Suppressor macrophage treated with lipopolysaccharide for 4 hours (primary cell): ENCODE measurements around the gene ALG1.
"Not testable (repeated sequence)": the region's sequence is repeated elsewhere in the genome, so short reads cannot be mapped to it uniquely, and the experiment has no call there.

Experiments used
- DNase-seq: peaks from one replicate; pipeline ENCODE4 v3.0.0-alpha.2; 2020

The ALG1 gene

DNA sequence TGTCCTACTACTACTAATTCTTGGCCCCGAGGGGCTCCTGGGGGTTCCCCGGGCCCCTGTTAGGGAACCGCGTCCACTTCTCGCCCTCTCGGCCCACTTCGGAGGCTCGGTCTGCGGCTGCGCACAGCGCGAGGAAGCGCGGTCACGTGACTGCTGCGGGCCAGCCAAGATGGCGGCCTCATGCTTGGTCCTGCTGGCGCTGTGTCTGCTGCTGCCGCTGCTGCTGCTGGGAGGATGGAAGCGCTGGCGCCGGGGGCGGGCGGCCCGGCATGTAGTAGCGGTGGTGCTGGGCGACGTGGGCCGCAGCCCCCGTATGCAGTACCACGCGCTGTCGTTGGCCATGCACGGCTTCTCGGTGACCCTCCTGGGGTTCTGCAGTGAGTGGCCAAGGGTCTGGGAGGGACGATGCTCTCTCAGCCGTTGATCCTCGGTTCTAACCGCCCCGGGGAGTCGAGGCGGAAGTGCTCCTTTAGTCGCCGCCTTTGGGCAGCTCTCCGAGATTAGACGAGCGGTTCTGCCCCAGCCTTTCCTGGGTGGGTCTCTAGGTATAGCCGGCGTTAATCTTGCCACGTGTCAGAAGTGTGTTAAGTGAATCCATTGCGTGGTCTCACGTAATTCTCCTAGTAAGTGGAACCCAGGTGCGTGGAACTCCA lies at the start of gene ALG1:
Gene ALG1, plus strand, starts transcription at position 163 of the 653 bp plus-strand sequence. Its CDS starts 7 bp downstream, at position 170.
- DNase-seq, result peak; percentile 93

DNA sequence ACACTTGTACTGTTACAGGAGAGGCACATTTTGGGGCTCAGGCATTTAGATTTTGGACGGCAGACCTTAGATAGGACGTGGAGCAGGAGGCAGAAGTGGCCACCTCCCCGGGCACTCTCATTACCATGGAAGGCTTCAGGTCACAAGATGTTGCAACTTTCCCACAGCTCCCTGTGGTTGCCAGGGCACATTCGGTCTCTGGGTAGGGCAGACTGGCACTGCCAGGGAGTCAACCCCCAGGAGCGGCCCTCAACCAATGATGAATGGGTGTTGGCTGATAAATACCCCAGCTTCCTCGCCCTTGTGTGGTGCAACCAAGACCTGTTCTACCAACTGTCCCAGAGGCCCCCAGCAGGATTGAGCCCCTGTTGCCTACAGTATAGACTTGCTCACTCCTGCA lies 49.1 kb upstream of the ALG1 start:
- DNase-seq, result no peak

DNA sequence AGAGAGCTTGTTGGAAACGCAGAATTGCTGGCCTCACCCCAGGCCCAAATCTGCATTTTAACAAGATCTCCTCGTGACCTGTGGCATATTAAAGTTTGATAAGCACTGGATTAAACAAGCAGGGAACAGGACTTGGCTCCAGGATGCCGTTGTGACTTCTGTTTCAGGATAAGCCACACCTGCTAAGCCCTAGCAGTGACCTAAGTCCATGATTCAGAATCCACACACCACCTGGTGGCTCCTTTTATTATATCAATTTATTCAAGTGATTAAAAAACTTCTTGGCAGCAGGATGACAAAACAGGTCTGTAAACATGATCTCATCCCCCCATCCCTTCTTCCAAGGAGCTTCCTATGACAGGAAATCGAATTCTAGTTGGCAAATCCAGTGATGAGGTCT lies 47.0 kb upstream of the ALG1 start:
- no peak for DNase-seq

GRCh38 chr16:5025171-5025632 lies 46.4 kb upstream of the ALG1 start:
- no peak for DNase-seq

- DNase-seq, result no peak
Observed at GRCh38 chr16:5026664-5027063, 45.0 kb upstream of the ALG1 start.

DNA sequence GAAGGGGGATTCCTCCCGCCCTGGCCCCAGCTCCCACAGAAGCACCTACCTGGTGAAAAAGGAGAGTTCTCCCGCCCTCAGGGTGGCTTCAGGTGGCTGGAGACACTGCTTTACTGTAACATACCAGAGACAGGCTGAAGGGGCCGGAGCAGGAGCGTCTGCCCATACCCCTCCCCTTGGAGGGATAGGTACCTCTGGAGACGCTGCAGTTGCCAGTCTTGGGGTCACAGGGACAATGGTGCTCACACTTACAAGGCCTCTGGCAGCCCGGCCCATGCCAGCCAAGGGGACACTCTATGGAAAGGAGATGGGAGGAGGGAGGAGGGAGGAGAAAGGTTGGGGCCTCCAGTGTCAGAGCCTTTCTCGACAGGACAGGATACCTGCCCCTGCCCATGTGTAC lies 44.6 kb upstream of the ALG1 start:
- DNase-seq, result no peak

DNA sequence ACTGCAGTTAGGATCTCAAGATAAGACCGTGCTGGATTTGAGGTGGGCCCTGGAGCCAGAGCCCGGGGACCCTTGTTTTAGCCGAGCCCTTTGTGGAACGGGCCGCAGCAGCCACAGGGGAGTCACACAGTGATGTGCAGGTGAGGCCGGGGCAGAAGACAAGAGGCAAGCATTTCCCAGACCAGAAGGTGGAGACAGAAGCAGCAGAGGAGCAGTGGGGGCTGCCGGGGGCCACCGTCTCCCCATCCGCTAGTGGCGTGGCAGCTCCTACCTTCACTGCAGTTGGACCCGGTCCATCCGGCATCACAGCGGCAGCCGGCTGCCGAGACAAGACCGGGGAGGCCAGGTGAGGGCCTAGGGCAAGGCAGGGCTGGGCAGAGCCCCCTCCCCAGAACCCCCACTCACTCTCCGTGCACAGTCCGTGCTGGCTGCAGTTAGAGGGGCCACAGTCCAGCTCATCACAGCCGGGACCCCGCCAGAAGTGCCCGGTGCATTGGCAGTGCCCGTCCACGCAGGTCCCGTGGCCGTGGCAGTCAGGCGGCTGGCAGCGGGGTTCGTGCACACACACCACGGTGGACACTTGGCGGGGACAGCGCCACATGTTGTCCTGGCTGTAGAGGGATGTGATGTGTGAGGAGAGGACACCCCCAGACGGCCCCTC lies 43.9 kb upstream of the ALG1 start:
- no peak for DNase-seq

- no peak for DNase-seq
Observed at GRCh38 chr16:5028950-5029475, 42.6 kb upstream of the ALG1 start.

DNA sequence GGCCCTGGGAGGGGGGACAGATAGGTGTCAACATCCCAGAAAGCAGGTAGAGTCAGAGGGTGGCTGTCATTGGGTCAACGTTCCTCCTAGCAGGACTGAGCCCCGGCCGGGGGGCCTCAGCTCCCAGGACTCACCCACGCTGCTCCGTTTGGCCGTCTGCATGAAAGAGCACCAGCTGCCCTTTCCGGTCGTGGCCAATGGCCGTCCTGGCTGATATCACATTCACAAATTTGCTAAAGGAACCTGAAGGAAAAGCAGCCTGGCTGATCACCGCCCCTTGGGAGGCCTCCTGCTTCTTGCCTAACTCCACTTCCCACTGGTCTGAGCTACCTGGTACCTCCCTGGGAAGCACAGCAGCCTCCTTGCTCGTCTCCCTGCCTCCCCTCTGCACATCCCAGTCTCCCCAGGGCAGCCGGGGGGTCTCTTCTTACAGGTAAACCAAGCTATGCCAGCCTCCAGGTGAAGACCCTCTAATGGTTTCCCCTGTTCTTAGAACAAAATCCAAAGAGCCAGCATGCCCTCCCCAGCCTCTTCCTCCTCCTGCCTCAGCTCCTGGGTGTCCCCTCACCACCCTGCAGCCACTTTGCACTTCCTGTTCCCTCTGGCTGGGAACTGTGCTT lies 41.3 kb upstream of the ALG1 start:
- DNase-seq, result no peak

GRCh38 chr16:5031601-5032000 lies 40.0 kb upstream of the ALG1 start:
- no peak for DNase-seq

DNA sequence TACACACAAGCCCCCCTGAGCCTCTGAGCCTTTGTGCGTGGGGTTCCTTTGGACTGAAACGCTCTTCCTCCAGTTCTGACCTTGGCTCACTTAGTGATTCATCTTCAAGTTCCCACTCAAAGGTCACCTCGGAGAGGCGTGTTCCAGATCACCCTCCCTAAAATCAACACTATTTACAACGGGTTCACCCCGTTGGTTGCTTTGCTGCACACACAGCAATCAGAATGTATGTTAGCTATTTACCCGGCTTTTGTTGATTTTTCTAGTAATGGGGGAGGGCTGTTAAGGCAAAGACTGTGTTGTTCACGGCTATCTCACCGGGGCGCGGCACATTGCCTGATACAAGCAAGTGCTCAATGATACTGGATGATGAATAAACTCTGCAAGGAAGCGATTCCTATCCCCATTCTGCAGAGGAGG lies 38.9 kb upstream of the ALG1 start:
- peak; percentile 15 for DNase-seq

DNA sequence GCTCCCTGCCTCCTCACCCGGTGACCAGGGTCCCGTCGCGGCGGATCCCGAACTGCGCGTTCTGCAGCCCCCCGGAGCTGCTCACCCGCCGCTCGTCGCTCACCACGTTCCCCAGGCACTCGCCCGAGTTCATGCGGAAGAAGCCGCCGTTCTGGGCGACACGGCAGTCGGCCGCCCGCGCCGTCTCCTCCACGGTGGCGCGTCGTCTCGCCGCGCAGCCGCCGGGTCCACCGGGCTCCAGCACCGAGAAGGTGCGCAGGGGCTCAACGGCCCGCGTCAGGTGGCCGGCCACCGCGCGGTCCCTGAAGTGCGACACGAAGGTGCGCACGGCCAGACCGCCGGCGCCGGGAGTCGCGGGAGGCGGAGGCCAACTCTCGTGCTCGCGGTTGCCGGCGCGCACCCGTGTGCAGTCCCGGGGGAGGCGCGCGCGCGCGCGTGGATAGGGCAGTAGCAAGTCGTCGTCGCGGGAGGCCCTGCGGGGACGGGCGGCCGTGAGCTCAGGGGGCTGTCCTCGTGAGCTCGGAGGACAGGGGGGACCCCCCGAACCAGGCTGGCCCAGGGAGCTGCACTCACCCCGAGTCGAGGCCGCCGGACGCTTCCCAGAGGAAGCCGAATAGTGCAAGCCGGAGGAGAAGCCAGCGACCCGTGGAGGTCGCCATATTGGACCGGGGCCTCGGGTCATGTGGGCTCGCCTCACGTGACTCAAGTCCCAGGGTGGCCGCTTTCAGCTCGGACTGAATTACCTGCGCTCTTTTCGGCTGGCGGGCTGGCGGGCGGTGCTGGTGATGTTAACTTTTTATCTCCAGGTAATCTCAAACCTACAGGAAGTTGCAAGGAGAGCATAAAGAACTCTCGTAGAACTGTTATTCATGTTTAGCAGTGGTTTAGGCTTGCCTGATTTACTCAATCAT lies 38.1 kb upstream of the ALG1 start, which contains the start of gene NAGPA:
Gene NAGPA, minus strand, starts transcription at position 680 of the 911 bp plus-strand sequence. Its CDS starts 21 bp downstream, at position 659.
- peak; percentile 83 for DNase-seq

- DNase-seq, result no peak
Observed at GRCh38 chr16:5034167-5034523, 37.5 kb upstream of the ALG1 start.

DNA sequence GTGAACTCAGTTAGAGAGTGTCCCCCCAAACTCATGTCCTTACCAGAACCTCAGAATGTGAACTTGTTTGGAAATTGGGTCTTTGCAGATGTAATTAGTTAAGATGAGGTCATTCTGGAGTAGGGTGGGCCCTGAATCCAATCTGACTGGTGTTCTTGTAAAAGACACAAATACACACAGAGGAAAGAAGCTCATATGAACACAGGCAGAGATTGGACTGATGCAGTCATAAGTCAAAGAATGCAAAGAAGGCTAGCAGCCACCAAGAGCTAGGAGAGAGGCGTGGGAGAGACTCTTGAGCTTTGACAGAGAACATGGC lies 35.8 kb upstream of the ALG1 start:
- no peak for DNase-seq

- DNase-seq, result no peak
Observed at GRCh38 chr16:5036228-5037156, 35.2 kb upstream of the ALG1 start.

- DNase-seq, result no peak
Observed at GRCh38 chr16:5040451-5040850, 31.2 kb upstream of the ALG1 start.

DNA sequence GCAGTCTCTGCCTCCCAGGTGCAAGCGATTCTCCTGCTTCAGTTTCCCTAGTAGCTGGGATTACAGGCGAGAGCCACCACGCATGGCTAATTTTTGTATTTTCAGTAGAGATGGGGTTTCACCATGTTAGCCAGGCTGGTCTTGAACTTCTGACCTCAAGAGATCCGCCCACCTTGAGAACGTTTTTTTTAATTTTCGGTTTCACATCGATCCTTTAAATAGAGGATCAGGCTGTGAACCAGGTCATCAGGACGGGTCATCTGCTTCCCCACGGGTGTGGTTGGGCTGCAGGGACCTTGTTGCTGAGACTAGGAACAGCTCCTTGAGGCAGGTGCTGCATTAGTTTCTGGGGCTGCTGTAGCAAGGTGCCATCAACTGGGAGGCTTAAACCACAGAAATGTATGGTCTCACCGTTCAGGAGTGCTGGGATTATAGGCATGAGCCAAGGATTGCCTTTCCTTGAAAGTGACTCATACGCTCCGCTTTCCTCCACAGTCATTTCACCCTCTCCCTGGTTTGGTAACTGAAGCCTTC lies 30.0 kb upstream of the ALG1 start:
- no peak for DNase-seq

GRCh38 chr16:5042574-5043171 lies 29.0 kb upstream of the ALG1 start:
- DNase-seq, result no peak

GRCh38 chr16:5044011-5044540 lies 27.6 kb upstream of the ALG1 start:
- no peak for DNase-seq

- not testable (repeated sequence) for DNase-seq
Observed at GRCh38 chr16:5044581-5044980, 27.1 kb upstream of the ALG1 start.
